Measurements from ENCODE around the gene PDGFRB. TPM values are rescaled to one million over a fixed set of nuclear protein-coding genes. Genes with fewer than 3 reads are reported as not detected.

PDGFRB gene
- total and polyA plus RNA-seq, 2 of the 4 experiments (the other 2 are of a cell fraction), result 108 to 124 TPM

DNA sequence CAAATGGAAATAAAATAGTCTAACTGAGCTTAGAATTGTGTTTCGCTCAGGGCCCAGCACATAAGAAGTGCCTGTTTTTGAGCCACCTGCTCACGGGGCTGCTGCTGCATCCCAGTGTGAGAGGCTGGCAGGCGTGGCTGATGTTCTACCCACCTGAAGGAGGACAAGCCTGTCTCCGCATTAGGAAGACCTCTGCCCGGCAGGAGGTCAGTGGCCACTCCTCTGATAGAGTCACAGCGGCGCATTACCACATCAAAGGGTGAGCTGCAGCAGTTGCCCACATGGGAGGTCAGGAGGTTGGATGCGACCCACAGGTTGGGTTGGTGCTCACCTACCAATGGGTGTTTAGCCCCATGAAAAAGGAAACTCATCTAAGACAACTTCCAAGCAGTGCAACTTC lies 30.5 kb upstream of the PDGFRB start:
- no peak overlapping the region for H4K5ac ChIP-seq (ENCODE audit: low read depth, low read length)
- H4K91ac ChIP-seq (ENCODE audit: insufficient read depth, low read depth, low read length), result no peak overlapping the region
- H3K56ac ChIP-seq (ENCODE audit: extremely low read depth, insufficient read depth, low read length), result no peak overlapping the region
- no peak overlapping the region for H2AK9ac ChIP-seq (replicated peaks; ENCODE audit: low read depth, low read length, poor library complexity)
- no peak for DNase-seq
- H3K9me1 ChIP-seq (ENCODE audit: insufficient read depth, low read length), result peaks cover 4% of the 10 kb centered on the region; the same call in 1 of the 2 replicates
- ChIA-PET POLR2A (ENCODE audit: unreplicated experiment) (no interaction called here), CTCF (no interaction called here)
- no peak overlapping the region for H4K8ac ChIP-seq (ENCODE audit: low read depth in 2 of 2, low read length in 2 of 2)
- H3K36me3 ChIP-seq (ENCODE audit: control insufficient read depth, insufficient read depth, low read length), result no peaks in the 10 kb centered on the region
- TF ChIP-seq FOS (IDR thresholded peaks at IDR 0.05; ENCODE audit: low read depth, low read length), result no peak
- TF ChIP-seq MAFK (IDR thresholded peaks at IDR 0.05; ENCODE audit: low read depth, low read length), result no peak
- no peak for TF ChIP-seq RCOR1 (IDR thresholded peaks at IDR 0.05; ENCODE audit: insufficient replicate concordance, low read length)
- no peak for TF ChIP-seq SMC3 (IDR thresholded peaks at IDR 0.05; ENCODE audit: low read depth, low read length)
- no peak for TF ChIP-seq MXI1 (IDR thresholded peaks at IDR 0.05; ENCODE audit: borderline replicate concordance, low read depth, low read length)
- TF ChIP-seq MAZ (IDR thresholded peaks at IDR 0.05; ENCODE audit: borderline replicate concordance, low read depth, low read length), result no peak
- no peak for TF ChIP-seq BHLHE40 (IDR thresholded peaks at IDR 0.05; ENCODE audit: low read depth, low read length)
- no peak for TF ChIP-seq POLR2A (IDR thresholded peaks at IDR 0.05; ENCODE audit: low read depth, low read length)
- TF ChIP-seq CHD1 (IDR thresholded peaks at IDR 0.05; ENCODE audit: low read depth, low read length), result no peak
- TF ChIP-seq, protein P1, sequence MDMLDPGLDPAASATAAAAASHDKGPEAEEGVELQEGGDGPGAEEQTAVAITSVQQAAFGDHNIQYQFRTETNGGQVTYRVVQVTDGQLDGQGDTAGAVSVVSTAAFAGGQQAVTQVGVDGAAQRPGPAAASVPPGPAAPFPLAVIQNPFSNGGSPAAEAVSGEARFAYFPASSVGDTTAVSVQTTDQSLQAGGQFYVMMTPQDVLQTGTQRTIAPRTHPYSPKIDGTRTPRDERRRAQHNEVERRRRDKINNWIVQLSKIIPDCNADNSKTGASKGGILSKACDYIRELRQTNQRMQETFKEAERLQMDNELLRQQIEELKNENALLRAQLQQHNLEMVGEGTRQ (IDR thresholded peaks at IDR 0.05; ENCODE audit: low read depth, low read length), result no peak
- no peak overlapping the region for H3K4ac ChIP-seq (ENCODE audit: low read depth, low read length)
- no peak overlapping the region for H2BK15ac ChIP-seq (ENCODE audit: low read depth, low read length)
- no peak overlapping the region for H2AFZ ChIP-seq (replicated peaks; ENCODE audit: low read length, poor library complexity)
- H2BK120ac ChIP-seq (ENCODE audit: low read depth, low read length), result no peak overlapping the region
- H3K4me2 ChIP-seq (ENCODE audit: low read depth, low read length), result no peak overlapping the region
- no peak overlapping the region for H3K14ac ChIP-seq (replicated peaks; ENCODE audit: low read depth, low read length)
- no peak overlapping the region for H3K27ac ChIP-seq (ENCODE audit: insufficient read depth, low read length)
- no peak overlapping the region for H3K23ac ChIP-seq (ENCODE audit: low read depth, low read length)
- ATAC-seq (ENCODE audit: low read depth), result no peak
- dilution Hi-C loops (cut with HindIII; ENCODE audit: low sequenced_read_pairs, unreplicated experiment) (no loop called here), intact Hi-C loops (cut with micrococcal nuclease) (no loop called here), in situ Hi-C loops (cut with MboI; ENCODE audit: low sequenced_read_pairs) (no loop called here)
- no peaks in the 10 kb centered on the region for H3K9me3 ChIP-seq (ENCODE audit: control insufficient read depth, insufficient read depth, low read length)
- no peak overlapping the region for H3K18ac ChIP-seq (ENCODE audit: low read depth, low read length)
- H3K27me3 ChIP-seq (ENCODE audit: control insufficient read depth, insufficient read depth, low read length), result peaks cover 88% of the 10 kb centered on the region
- H2AK5ac ChIP-seq (ENCODE audit: low read depth, low read length), result no peak overlapping the region
- BruUV-seq (replicated peaks), result no TSS peak
- no peak overlapping the region for H3K9ac ChIP-seq (ENCODE audit: low read depth, low read length)
- peaks cover 2% of the 10 kb centered on the region; the same call in 1 of the 2 replicates for H3K4me1 ChIP-seq (ENCODE audit: control insufficient read depth, insufficient read depth, low read length)
- no peak overlapping the region for H2BK20ac ChIP-seq (ENCODE audit: low read depth, low read length)
- H3K79me1 ChIP-seq (ENCODE audit: low read depth in 1 of 2, low read length in 2 of 2), result no peaks in the 10 kb centered on the region
- 100% methylated on average over 1 of the region's 8 CpGs; no CpG with 5 or more reads in 1 of the 2 experiments for WGBS, 2 experiments (ENCODE audit: extremely low coverage in 2 of 2, insufficient read length in 1 of 2)
- no peak overlapping the region for H3K4me3 ChIP-seq (ENCODE audit: insufficient read depth, low read depth, low read length)
- no peaks in the 10 kb centered on the region for H4K20me1 ChIP-seq (ENCODE audit: insufficient read depth, low read length)
- no peak overlapping the region for H2BK5ac ChIP-seq (ENCODE audit: low read depth, low read length, poor library complexity, severe bottlenecking)
